SK-N-SH (cell line): ENCODE data around the gene ANK3. TPM values are rescaled to one million over a fixed set of nuclear protein-coding genes. Genes with fewer than 3 reads are reported as not detected.
"Not testable (repeated sequence)": the region's sequence is repeated elsewhere in the genome, so short reads cannot be mapped to it uniquely, and the experiment has no call there.

Experiments used
- CTCF ChIA-PET: fragments of 300-600, 350-600 bp; formaldehyde crosslinking; extraction: SDS; loops from one replicate; lab custom pipeline; 2021; lab: Yijun Ruan, JAX
- POLR2A ChIA-PET: fragments of 350-600 bp; sonication (Branson Sonifier 250); formaldehyde crosslinking; extraction: SDS; loops from one replicate; lab custom pipeline; 2020; ENCODE audit warnings: antibody characterized with exemption, inconsistent platforms; lab: Yijun Ruan, JAX
- DNase-seq: peaks from one replicate; pipeline ENCODE4 v3.0.0; 2012
- H2AFZ ChIP-seq: fragments of 200-600 bp; sonication (generic); 2 replicates; pipeline ENCODE4 v1.8.1; 2016; ENCODE audit warnings: antibody characterized with exemption, mild to moderate bottlenecking, low read depth
- H3F3A ChIP-seq: fragments of 200-600 bp; sonication (generic); replicated peaks from 2 replicates; pipeline ENCODE3; 2016; ENCODE audit warnings: antibody characterized with exemption, mild to moderate bottlenecking; ENCODE audit not compliant: insufficient read depth
- H3K27ac ChIP-seq, 2 experiments: fragments of 200-500 bp in 1 of 2; fragments of 200-600 bp in 1 of 2; sonication (Bioruptor generic) in 1 of 2; sonication (generic), shearing (Covaris generic) in 1 of 2; 2 replicates each; pipeline versions ENCODE4 v1.5.1 to v1.6.1; 2014 to 2016; ENCODE audit warnings: low read depth in 2 of 2, inconsistent platforms in 1 of 2, low read length in 1 of 2, mild to moderate bottlenecking in 1 of 2, mixed read lengths in 1 of 2
- H3K27me3 ChIP-seq: fragments of 200-600 bp; sonication (generic), shearing (Covaris generic); 2 replicates; pipeline ENCODE4 v1.6.1; 2016; ENCODE audit warnings: mixed run types; ENCODE audit not compliant: insufficient read depth
- H3K36me3 ChIP-seq, 2 experiments: fragments of 200-500 bp in 1 of 2; fragments of 200-600 bp in 1 of 2; sonication (Bioruptor generic) in 1 of 2; sonication (generic) in 1 of 2; replicated peaks in 1 of 2; 2 replicates each; pipeline versions ENCODE3 to v1.5.1; 2014 to 2016; ENCODE audit warnings: low read length in 1 of 2, mild to moderate bottlenecking in 1 of 2; ENCODE audit not compliant: insufficient read depth in 2 of 2, control insufficient read depth in 1 of 2
- H3K4me1 ChIP-seq, 2 experiments: fragments of 200-500 bp in 1 of 2; fragments of 200-600 bp in 1 of 2; sonication (Bioruptor generic) in 1 of 2; sonication (generic), shearing (Covaris generic) in 1 of 2; 2 replicates each; pipeline versions ENCODE4 v1.5.1 to v1.6.1; 2014 to 2016; ENCODE audit warnings: low read depth in 1 of 2, low read length in 1 of 2, mixed run types in 1 of 2; ENCODE audit not compliant: insufficient read depth in 2 of 2, control insufficient read depth in 1 of 2
- H3K4me2 ChIP-seq: fragments of 200-600 bp; sonication (generic), shearing (Covaris generic); 2 replicates; pipeline ENCODE4 v1.6.1; 2017; ENCODE audit warnings: mixed run types
- H3K4me3 ChIP-seq, 2 experiments: fragments of 200-500 bp in 1 of 2; fragments of 200-600 bp in 1 of 2; sonication (Bioruptor generic) in 1 of 2; sonication (generic), shearing (Covaris generic) in 1 of 2; 2 replicates each; pipeline versions ENCODE4 v1.5.1 to v1.8.1; 2014 to 2016; ENCODE audit warnings: low read depth in 2 of 2, inconsistent platforms in 1 of 2, low read length in 1 of 2, mild to moderate bottlenecking in 1 of 2, mixed read lengths in 1 of 2, moderate library complexity in 1 of 2
- H3K79me2 ChIP-seq: fragments of 200-600 bp; sonication (generic); 2 replicates; pipeline ENCODE4 v1.8.1; 2017; ENCODE audit warnings: mild to moderate bottlenecking; ENCODE audit not compliant: insufficient read depth
- H3K9ac ChIP-seq: fragments of 200-600 bp; sonication (generic); 2 replicates; pipeline ENCODE4 v1.6.1; 2017; ENCODE audit warnings: mixed run types
- H3K9me2 ChIP-seq: fragments of 200-600 bp; sonication (generic); 2 replicates; pipeline ENCODE4 v1.6.1; 2017; ENCODE audit warnings: mixed run types
- H3K9me3 ChIP-seq: fragments of 200-600 bp; sonication (generic); 2 replicates; pipeline ENCODE4 v1.6.1; 2017; ENCODE audit warnings: mixed run types, mild to moderate bottlenecking, moderate library complexity
- H4K20me1 ChIP-seq: fragments of 200-600 bp; sonication (generic); 2 replicates; pipeline ENCODE4 v1.6.1; 2017; ENCODE audit warnings: mild to moderate bottlenecking, mixed run types; ENCODE audit not compliant: insufficient read depth
- ELF1 ChIP-seq: IDR thresholded peaks from 2 replicates; pipeline ENCODE4 v1.4.0; 2012
- EP300 ChIP-seq, 2 experiments: IDR thresholded peaks; 2 replicates each; pipeline versions ENCODE4 v1.4.0 to v1.6.1; 2012; ENCODE audit warnings: borderline replicate concordance in 1 of 2, low read depth in 1 of 2, low read length in 1 of 2
- FOXJ3 ChIP-seq: sonication (generic); formaldehyde crosslinking; IDR thresholded peaks from 2 replicates; pipeline ENCODE4 v1.5.1; 2020; ENCODE audit warnings: mild to moderate bottlenecking, missing genetic modification reagents
- GABPA ChIP-seq: IDR thresholded peaks from 2 replicates; pipeline ENCODE4 v1.4.0; 2012; ENCODE audit warnings: low read depth, mild to moderate bottlenecking
- GATA2 ChIP-seq: sonication (generic); formaldehyde crosslinking; IDR thresholded peaks from 2 replicates; pipeline ENCODE4 v1.5.0; 2020; ENCODE audit warnings: mild to moderate bottlenecking, missing genetic modification reagents
- MEF2A ChIP-seq: IDR thresholded peaks from 2 replicates; pipeline ENCODE4 v1.4.0; 2012; ENCODE audit warnings: low read depth, borderline replicate concordance
- MXI1 ChIP-seq: IDR thresholded peaks from 2 replicates; pipeline ENCODE4 v1.6.1; 2012; ENCODE audit warnings: mild to moderate bottlenecking, low read depth, low read length, improper control_type of control experiment
- POLR2AphosphoS5 ChIP-seq: IDR thresholded peaks from 2 replicates; pipeline ENCODE4 v1.6.1; 2012; ENCODE audit warnings: low read depth, low read length
- REST ChIP-seq: IDR thresholded peaks from 2 replicates; pipeline ENCODE4 v1.6.1; 2012; ENCODE audit warnings: mild to moderate bottlenecking, low read depth, low read length, moderate library complexity
- RXRA ChIP-seq: IDR thresholded peaks from 2 replicates; pipeline ENCODE4 v1.4.0; 2012; ENCODE audit warnings: low read depth, mild to moderate bottlenecking, borderline replicate concordance
- TAF1 ChIP-seq: IDR thresholded peaks from 2 replicates; pipeline ENCODE4 v1.6.1; 2012; ENCODE audit warnings: low read depth, mild to moderate bottlenecking, low read length, moderate library complexity, borderline replicate concordance
- USF1 ChIP-seq: IDR thresholded peaks from 2 replicates; pipeline ENCODE4 v1.4.0; 2012; ENCODE audit warnings: low read depth, borderline replicate concordance
- WGBS: methylation state at CpG from one replicate; pipeline ENCODE4 v1.1.6; 2017; ENCODE audit warnings: low lambda C conversion rate; 5-methylcytosine and 5-hydroxymethylcytosine counted together
- polyA plus RNA-seq, 3 experiments: library from polyadenylated mRNA; depleted of rRNA; stranded (reverse); fragments of >200 nt; gene quantifications; 2 replicates each; pipeline ENCODE4 v1.2.3, GENCODE V29; 2012
- TF ChIP-seq, protein P1 (sequence below): fragments of 200-600 bp; sonication (generic); IDR thresholded peaks from 2 replicates; pipeline ENCODE4 v1.6.1; 2017; ENCODE audit warnings: antibody characterized with exemption, mild to moderate bottlenecking, moderate library complexity

ANK3 gene
- polyA plus RNA-seq, 1 of the 3 experiments (the other 2 are of a cell fraction): 10.0 TPM

DNA sequence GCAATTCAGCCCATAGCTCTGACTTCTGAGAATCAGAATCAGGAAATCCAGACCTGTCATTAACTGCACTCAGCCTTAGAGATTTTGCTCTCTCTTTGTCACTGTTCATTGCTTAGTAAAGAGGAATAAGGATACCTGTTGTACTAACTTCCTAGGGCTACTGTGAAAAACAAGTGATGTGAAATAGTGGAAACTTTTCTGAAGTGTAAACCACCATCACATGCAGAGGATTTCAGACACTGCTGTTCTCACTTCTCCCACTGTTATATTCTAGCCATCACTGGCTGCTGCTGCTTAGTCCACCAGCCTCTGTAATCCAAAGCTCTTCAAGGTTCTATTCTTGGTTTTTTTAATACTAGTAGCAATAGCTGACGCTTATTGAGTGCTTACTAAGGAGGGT, 353.7 kb downstream of the ANK3 start:
- no peaks in the 10 kb centered on the region for H3K9me2 ChIP-seq
- CTCF ChIA-PET: interaction anchor here (0.9 to 2.2 kb wide), 4 partner anchors 13 to 410 kb away, joined by 3 to 8 read pairs (median 5); no protein-coding TSS in a partner anchor
- WGBS: 93% methylated on average over 1 of the region's 1 CpG

DNA sequence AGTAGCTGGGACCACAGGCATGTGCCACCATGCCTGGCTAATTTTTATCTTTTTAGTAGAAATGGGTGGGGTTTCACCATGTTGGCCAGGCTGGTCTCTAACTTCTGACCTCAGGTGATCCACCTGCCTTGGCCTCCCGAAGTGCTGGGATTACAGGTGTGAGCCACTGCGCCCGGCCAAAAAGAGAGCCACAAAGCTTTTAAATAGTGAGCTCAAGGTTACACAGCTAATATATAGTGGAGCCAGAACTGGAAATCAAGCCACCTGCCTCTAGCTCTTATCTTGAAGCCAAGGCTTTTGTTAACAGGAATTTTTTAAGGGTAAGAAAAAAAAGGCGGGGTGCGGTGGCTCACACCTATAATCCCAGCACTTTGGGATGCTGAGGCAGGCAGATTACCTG, 354.3 kb downstream of the ANK3 start:
- H3K79me2 ChIP-seq, POLR2A ChIA-PET, H3K27me3 ChIP-seq, H3K36me3 ChIP-seq, H3K27ac ChIP-seq, H2AFZ ChIP-seq, DNase-seq, H3F3A ChIP-seq, H3K4me2 ChIP-seq, H3K4me1 ChIP-seq, H3K9ac ChIP-seq, H3K4me3 ChIP-seq, H3K9me3 ChIP-seq, H3K9me2 ChIP-seq, H4K20me1 ChIP-seq: not testable (repeated sequence)
- CTCF ChIA-PET: interaction anchor here (1.4 to 2.2 kb wide), 3 partner anchors 14 to 409 kb away, joined by 3 to 8 read pairs (median 7); no protein-coding TSS in a partner anchor
- 90% methylated on average over 5 of the region's 5 CpGs for WGBS

More for the DNA sequence above, 353.7 kb downstream of the ANK3 start:
- Histone ChIP-seq H3F3A (no peaks in the 10 kb centered on the region), H3K4me2 (no peak overlapping the region), H3K36me3 (peaks cover 0 to 5% of the 10 kb centered on the region in 2 experiments), H3K9me3 (no peaks in the 10 kb centered on the region), H3K27me3 (no peaks in the 10 kb centered on the region), H4K20me1 (no peaks in the 10 kb centered on the region), H3K79me2 (no peaks in the 10 kb centered on the region), H2AFZ (no peak overlapping the region), H3K4me1 (no peaks in the 10 kb centered on the region), H3K9ac (no peak overlapping the region), H3K4me3 (no peak overlapping the region), H3K27ac (no peak overlapping the region)
- DNase-seq: no peak
- TF ChIP-seq REST: no peak
- TF ChIP-seq EP300 (IDR thresholded peaks at IDR 0.05; ENCODE audit: borderline replicate concordance in 1 of 2, low read depth in 1 of 2, low read length in 1 of 2): no peak
- TF ChIP-seq, protein P1, sequence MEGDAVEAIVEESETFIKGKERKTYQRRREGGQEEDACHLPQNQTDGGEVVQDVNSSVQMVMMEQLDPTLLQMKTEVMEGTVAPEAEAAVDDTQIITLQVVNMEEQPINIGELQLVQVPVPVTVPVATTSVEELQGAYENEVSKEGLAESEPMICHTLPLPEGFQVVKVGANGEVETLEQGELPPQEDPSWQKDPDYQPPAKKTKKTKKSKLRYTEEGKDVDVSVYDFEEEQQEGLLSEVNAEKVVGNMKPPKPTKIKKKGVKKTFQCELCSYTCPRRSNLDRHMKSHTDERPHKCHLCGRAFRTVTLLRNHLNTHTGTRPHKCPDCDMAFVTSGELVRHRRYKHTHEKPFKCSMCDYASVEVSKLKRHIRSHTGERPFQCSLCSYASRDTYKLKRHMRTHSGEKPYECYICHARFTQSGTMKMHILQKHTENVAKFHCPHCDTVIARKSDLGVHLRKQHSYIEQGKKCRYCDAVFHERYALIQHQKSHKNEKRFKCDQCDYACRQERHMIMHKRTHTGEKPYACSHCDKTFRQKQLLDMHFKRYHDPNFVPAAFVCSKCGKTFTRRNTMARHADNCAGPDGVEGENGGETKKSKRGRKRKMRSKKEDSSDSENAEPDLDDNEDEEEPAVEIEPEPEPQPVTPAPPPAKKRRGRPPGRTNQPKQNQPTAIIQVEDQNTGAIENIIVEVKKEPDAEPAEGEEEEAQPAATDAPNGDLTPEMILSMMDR: no peak
- no peak for TF ChIP-seq GABPA
- TF ChIP-seq GATA2 (CRISPR knock-in tag): no peak
- no peak for TF ChIP-seq FOXJ3
- no peak for TF ChIP-seq RXRA
- TF ChIP-seq TAF1: no peak
- TF ChIP-seq MEF2A: no peak
- no peak for TF ChIP-seq MXI1
- no peak for TF ChIP-seq POLR2AphosphoS5
- no peak for TF ChIP-seq USF1
- TF ChIP-seq ELF1: no peak
- POLR2A ChIA-PET: no interaction called here
